Ovary (tissue), 9 donors: ENCODE measurements around the gene ARF1. TPM values are rescaled to one million over a fixed set of nuclear protein-coding genes. Genes with fewer than 3 reads are reported as not detected.

Experiments used
- DNase-seq, 5 donors: peaks; one replicate each; pipeline ENCODE4 v3.0.0-alpha.2; 2019 to 2020
- H3K27ac ChIP-seq, 2 donors: fragments of 200-600 bp; one replicate each; pipeline versions ENCODE4 v1.5.1 to v1.8.0; 2019 to 2022
- H3K27me3 ChIP-seq: fragments of 200-600 bp; one replicate; pipeline ENCODE4 v1.8.0; 2022
- H3K36me3 ChIP-seq: fragments of 200-600 bp; sonication (generic); one replicate; pipeline ENCODE4 v1.5.1; 2019
- H3K4me1 ChIP-seq: one replicate; pipeline ENCODE4 v1.8.1; 2013; ENCODE audit warnings: mild to moderate bottlenecking, moderate library complexity; ENCODE audit not compliant: insufficient read depth
- H3K4me3 ChIP-seq: fragments of 200-600 bp; sonication (generic); one replicate; pipeline ENCODE4 v1.5.1; 2017
- H3K9me3 ChIP-seq, 2 donors: fragments of 200-600 bp in 1 of 2; sonication (generic) in 1 of 2; one replicate each; pipeline versions ENCODE4 v1.5.1 to v1.8.1; 2013 to 2019; ENCODE audit warnings: mild to moderate bottlenecking in 1 of 2, moderate library complexity in 1 of 2
- CTCF ChIP-seq, 3 donors: fragments of 450-650 bp in 2 of 3; fragments of 200-600 bp in 1 of 3; IDR thresholded peaks; one replicate each; pipeline versions ENCODE4 v1.5.1 to v1.8.0; 2016 to 2022; ENCODE audit warnings: antibody characterized with exemption in 3 of 3, mild to moderate bottlenecking in 1 of 3
- EP300 ChIP-seq: sonication (generic); formaldehyde crosslinking; IDR thresholded peaks from one replicate; pipeline ENCODE4 v1.6.1; 2017; ENCODE audit warnings: antibody characterized with exemption
- POLR2A ChIP-seq: fragments of 450-650 bp; IDR thresholded peaks from one replicate; pipeline ENCODE4 v1.6.1; 2017; ENCODE audit warnings: antibody characterized with exemption, mild to moderate bottlenecking, moderate library complexity
- WGBS, 3 donors: extraction: QIAGEN DNeasy Blood & Tissue Kit in 1 of 3; methylation state at CpG; one replicate each; pipeline versions ENCODE4 v1.1.5 to v1.1.7; 2013 to 2017; 5-methylcytosine and 5-hydroxymethylcytosine counted together
- intact Hi-C, 4 donors: fragments of 100-400 bp; cut with DNase I; formaldehyde crosslinking; loops; one replicate each; pipeline versions ENCODE4 v1.11.0 to v1.15.1; 2022 to 2023
- polyA plus RNA-seq, 2 donors: library from polyadenylated mRNA; stranded (reverse); fragments of 200-250 nt in 1 of 2; fragments of 350-450 nt in 1 of 2; fragmentation: Illumina TruSeq in 1 of 2; extraction: RNeasy Lipid Tissue Mini Kit (QIAGEN cat#74804) in 1 of 2; gene quantifications; one replicate each; pipeline ENCODE4 v1.2.3, GENCODE V29; 2013 to 2014
- total RNA-seq, 7 donors: library from RNA; depleted of rRNA in 2 of 7; stranded (reverse); fragments of >200 nt in 2 of 7; fragmentation: NEBNext Ultra II Directional in 3 of 7; extraction: Animal tissue kit (Norgen Biotek cat#: 25700) in 3 of 7; gene quantifications; one replicate each; pipeline versions ENCODE4 v1.1.0 to v1.2.4, GENCODE V29; 2016 to 2023
- donor health status: DM: no; HTN: no; CAD: no; lungs with moderate emphysema.
- donor health status: DM: no; HTN: no; CAD: no.
- donor health status: Bipolar disorder and iron deficiency.
- donor health status: DM: yes; HTN: yes; CAD: no.
- donor health status: DM: no; HTN: no; CAD: no.
- donor health status: DM: yes; HTN: yes; CAD: no.

ARF1 gene
- total and polyA plus RNA-seq, 9 donors = 179 to 345 (median 285) TPM

GRCh38 chr1:228142155-228142691, 59.7 kb downstream of the ARF1 start:
- Histone ChIP-seq H3K27ac (no peak overlapping the region), H3K4me3 (peak overlapping the region; percentile 83), H3K36me3 (no peaks in the 10 kb centered on the region), H3K27me3 (no peaks in the 10 kb centered on the region), H3K9me3 (no peaks in the 10 kb centered on the region), H3K4me1 (peaks cover 16% of the 10 kb centered on the region)
- no peak for TF ChIP-seq CTCF (IDR thresholded peaks at IDR 0.05)
- no peak for TF ChIP-seq POLR2A
- TF ChIP-seq EP300 = no peak
- intact Hi-C loops = no loop called here
- DNase-seq = peak in 3 of 5 donors; percentile 38 to 46 (median 43)
- 73 to 77% (median 73%) methylated on average over 16 of the region's 16 CpGs for WGBS, 3 donors

- WGBS, 3 donors = 73 to 79% (median 76%) methylated on average over 11 of the region's 11 CpGs
- no peak for TF ChIP-seq EP300
- Histone ChIP-seq H3K27ac (no peak overlapping the region), H3K36me3 (no peaks in the 10 kb centered on the region), H3K4me3 (no peak overlapping the region), H3K27me3 (no peaks in the 10 kb centered on the region), H3K4me1 (peaks cover 16% of the 10 kb centered on the region), H3K9me3 (no peaks in the 10 kb centered on the region)
- intact Hi-C loops = no loop called here
- peak in 2 of 5 donors; percentile 33 to 35 for DNase-seq
Measured at GRCh38 chr1:228142701-228143136, 60.2 kb downstream of the ARF1 start.

- intact Hi-C loops = no loop called here
- no peaks in the 10 kb centered on the region for H3K36me3 ChIP-seq
- TF ChIP-seq POLR2A (no peak), EP300 (no peak), CTCF (IDR thresholded peaks at IDR 0.05) (no peak)
- no peaks in the 10 kb centered on the region for H3K9me3 ChIP-seq
- H3K27me3 ChIP-seq = no peaks in the 10 kb centered on the region
- 82 to 92% (median 86%) methylated on average over 12 of the region's 12 CpGs for WGBS, 3 donors
- DNase-seq = no peak
- peaks cover 16% of the 10 kb centered on the region for H3K4me1 ChIP-seq
- H3K27ac ChIP-seq = no peak overlapping the region
- H3K4me3 ChIP-seq = no peak overlapping the region
Measured at GRCh38 chr1:228143480-228144192, 61.1 kb downstream of the ARF1 start.

GRCh38 chr1:228144193-228144992, 61.9 kb downstream of the ARF1 start:
- intact Hi-C loops = no loop called here
- WGBS, 3 donors = 81 to 88% (median 83%) methylated on average over 16 of the region's 16 CpGs
- no peak for TF ChIP-seq EP300
- TF ChIP-seq POLR2A = no peak
- TF ChIP-seq CTCF (IDR thresholded peaks at IDR 0.05) = no peak
- Histone ChIP-seq H3K27ac (no peak overlapping the region), H3K4me3 (no peak overlapping the region), H3K4me1 (peaks cover 18% of the 10 kb centered on the region), H3K9me3 (no peaks in the 10 kb centered on the region), H3K27me3 (no peaks in the 10 kb centered on the region), H3K36me3 (no peaks in the 10 kb centered on the region)
- DNase-seq = peak in 2 of 5 donors; percentile 22 to 24
